Sigmoid colon (tissue), 4 donors: ENCODE data around the gene CAMK1D.

ENCODE experiments used
- EP300 ChIP-seq, 4 donors: sonication (generic); formaldehyde crosslinking; IDR thresholded peaks; one replicate each; pipeline ENCODE4 v1.6.1; 2017; ENCODE audit warnings: antibody characterized with exemption in 4 of 4
- POLR2A ChIP-seq, 2 donors: fragments of 450-650 bp; IDR thresholded peaks; one replicate each; pipeline ENCODE4 v1.6.1; 2016; ENCODE audit warnings: antibody characterized with exemption in 2 of 2, mild to moderate bottlenecking in 2 of 2, moderate library complexity in 2 of 2
- POLR2AphosphoS5 ChIP-seq, 4 donors: sonication (generic); formaldehyde crosslinking; IDR thresholded peaks; one replicate each; pipeline ENCODE4 v1.6.1; 2017; ENCODE audit warnings: antibody characterized with exemption in 4 of 4
- TF ChIP-seq, protein P1 (sequence below), 4 experiments: fragments of 450-650 bp in 3 of 4; fragments of 200-600 bp in 1 of 4; IDR thresholded peaks; one replicate each; pipeline ENCODE4 v1.5.1; 2016 to 2019; ENCODE audit warnings: antibody characterized with exemption in 4 of 4, mild to moderate bottlenecking in 3 of 4, moderate library complexity in 2 of 4

DNA sequence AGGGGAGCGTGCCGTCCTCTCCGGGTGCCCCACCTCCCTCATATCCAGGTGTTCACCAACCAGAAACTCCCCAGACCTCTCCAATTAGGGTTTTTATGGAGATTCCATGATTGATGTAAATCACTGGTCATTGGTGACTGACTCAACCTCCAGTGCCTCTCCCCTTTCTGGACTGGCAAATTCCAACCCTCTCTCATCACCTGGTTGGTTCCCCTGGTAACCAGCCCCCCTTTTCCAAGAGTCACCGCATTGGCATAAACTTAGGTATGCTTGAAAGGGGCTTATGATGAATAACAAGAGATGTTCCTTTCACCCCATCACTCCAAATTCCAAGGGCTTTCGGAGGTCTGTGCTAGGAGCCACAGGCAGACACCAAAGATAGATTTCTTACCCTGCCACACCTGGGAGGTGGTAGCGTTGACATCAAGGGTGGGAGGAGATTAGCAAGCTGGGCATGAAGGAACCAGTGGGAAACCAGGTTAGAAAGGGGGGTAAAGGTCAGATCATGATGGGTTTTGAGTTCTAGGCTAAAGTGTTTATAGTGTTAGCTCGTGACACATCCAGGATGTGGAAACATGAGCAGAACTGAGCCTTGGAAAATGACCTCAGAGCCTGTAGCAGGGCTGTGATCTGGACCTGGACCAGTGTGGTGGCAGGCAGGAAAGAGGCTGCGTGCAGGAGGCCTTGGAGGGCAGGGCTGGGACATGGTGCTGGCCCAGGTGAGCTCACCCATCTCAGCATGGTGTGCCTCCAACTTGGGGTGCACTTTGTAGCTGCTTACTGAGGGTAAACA, 45.1 kb downstream of the CAMK1D start:
- no peak for TF ChIP-seq POLR2A (IDR thresholded peaks at IDR 0.05)
- no peak for TF ChIP-seq POLR2AphosphoS5 (IDR thresholded peaks at IDR 0.05)
- TF ChIP-seq, protein P1, sequence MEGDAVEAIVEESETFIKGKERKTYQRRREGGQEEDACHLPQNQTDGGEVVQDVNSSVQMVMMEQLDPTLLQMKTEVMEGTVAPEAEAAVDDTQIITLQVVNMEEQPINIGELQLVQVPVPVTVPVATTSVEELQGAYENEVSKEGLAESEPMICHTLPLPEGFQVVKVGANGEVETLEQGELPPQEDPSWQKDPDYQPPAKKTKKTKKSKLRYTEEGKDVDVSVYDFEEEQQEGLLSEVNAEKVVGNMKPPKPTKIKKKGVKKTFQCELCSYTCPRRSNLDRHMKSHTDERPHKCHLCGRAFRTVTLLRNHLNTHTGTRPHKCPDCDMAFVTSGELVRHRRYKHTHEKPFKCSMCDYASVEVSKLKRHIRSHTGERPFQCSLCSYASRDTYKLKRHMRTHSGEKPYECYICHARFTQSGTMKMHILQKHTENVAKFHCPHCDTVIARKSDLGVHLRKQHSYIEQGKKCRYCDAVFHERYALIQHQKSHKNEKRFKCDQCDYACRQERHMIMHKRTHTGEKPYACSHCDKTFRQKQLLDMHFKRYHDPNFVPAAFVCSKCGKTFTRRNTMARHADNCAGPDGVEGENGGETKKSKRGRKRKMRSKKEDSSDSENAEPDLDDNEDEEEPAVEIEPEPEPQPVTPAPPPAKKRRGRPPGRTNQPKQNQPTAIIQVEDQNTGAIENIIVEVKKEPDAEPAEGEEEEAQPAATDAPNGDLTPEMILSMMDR (IDR thresholded peaks at IDR 0.05), result no peak
- no peak for TF ChIP-seq EP300 (IDR thresholded peaks at IDR 0.05)
